ENCODE data around the gene FAM200C. TPM values are rescaled to one million over a fixed set of nuclear protein-coding genes. Genes with fewer than 3 reads are reported as not detected.

Gene FAM200C
- total and polyA plus RNA-seq, 8 donors: 0.29 to 7.2 (median 1.6) TPM

DNA sequence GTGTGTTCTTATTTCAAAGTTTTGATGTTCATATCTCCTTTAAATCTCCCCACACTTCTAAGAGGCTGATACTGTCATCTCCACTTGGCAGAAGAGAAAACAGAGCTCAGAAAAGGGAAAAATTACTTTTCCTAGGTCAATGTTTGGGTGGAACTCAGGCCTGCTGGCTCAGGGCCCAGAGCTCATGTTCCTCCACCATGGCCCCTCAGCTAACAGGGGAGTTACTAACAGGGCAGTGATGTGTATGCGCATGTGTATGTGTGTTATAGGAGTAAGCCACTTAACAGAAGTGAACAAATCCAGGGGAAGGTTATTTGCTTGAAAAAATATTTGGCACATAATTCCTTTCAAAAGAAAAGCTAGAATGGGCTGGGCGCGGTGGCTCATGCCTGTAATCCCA is 32.0 kb downstream of the FAM200C start:
- intact Hi-C loops (cut with DNase I; ENCODE audit: low total_unique reads): no loop called here
- Histone ChIP-seq H3K4me1 (peaks cover 0 to 19% (median 12%) of the 10 kb centered on the region in 4 donors), H3K4me3 (no peak overlapping the region), H3K36me3 (no peaks in the 10 kb centered on the region), H3K27ac (no peak overlapping the region), H3K9me3 (no peaks in the 10 kb centered on the region), H3K27me3 (peaks cover 0 to 28% (median 12%) of the 10 kb centered on the region in 3 donors)
- TF ChIP-seq EP300 (IDR thresholded peaks at IDR 0.05) (no peak), POLR2A (IDR thresholded peaks at IDR 0.05) (no peak), POLR2AphosphoS5 (IDR thresholded peaks at IDR 0.05) (no peak)
- TF ChIP-seq, protein P1, sequence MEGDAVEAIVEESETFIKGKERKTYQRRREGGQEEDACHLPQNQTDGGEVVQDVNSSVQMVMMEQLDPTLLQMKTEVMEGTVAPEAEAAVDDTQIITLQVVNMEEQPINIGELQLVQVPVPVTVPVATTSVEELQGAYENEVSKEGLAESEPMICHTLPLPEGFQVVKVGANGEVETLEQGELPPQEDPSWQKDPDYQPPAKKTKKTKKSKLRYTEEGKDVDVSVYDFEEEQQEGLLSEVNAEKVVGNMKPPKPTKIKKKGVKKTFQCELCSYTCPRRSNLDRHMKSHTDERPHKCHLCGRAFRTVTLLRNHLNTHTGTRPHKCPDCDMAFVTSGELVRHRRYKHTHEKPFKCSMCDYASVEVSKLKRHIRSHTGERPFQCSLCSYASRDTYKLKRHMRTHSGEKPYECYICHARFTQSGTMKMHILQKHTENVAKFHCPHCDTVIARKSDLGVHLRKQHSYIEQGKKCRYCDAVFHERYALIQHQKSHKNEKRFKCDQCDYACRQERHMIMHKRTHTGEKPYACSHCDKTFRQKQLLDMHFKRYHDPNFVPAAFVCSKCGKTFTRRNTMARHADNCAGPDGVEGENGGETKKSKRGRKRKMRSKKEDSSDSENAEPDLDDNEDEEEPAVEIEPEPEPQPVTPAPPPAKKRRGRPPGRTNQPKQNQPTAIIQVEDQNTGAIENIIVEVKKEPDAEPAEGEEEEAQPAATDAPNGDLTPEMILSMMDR (IDR thresholded peaks at IDR 0.05): no peak
- 95 to 99% (median 98%) methylated on average over 3 of the region's 3 CpGs for WGBS, 5 donors
- no peak for DNase-seq

DNA sequence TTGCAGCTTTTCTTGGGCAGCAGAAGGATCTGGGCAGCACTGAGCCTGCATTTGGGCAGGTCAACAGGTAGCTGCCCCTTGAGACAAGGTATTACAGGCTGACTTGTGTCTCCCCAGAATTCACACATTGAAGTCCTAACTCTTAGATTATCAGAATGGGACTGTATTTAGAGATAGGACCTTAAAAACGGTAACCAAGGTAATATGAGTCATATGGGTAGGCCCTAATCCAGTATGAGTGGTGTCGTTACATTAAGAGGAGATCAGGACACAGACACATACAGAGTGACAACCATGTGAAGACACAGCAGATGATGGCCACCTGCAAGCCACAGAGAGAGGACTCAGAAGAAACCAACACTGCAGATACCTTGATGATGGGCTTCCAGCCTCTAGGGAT is 32.6 kb downstream of the FAM200C start:
- Histone ChIP-seq H3K27ac (no peak overlapping the region), H3K36me3 (no peaks in the 10 kb centered on the region), H3K4me3 (no peak overlapping the region), H3K27me3 (peaks cover 0 to 28% (median 12%) of the 10 kb centered on the region in 3 donors), H3K4me1 (peaks cover 0 to 19% (median 12%) of the 10 kb centered on the region in 4 donors), H3K9me3 (no peaks in the 10 kb centered on the region)
- DNase-seq: no peak
- 53 to 69% (median 63%) methylated on average over 2 of the region's 2 CpGs for WGBS, 5 donors
- TF ChIP-seq, protein P1 (IDR thresholded peaks at IDR 0.05): no peak
- TF ChIP-seq POLR2A (IDR thresholded peaks at IDR 0.05) (no peak), POLR2AphosphoS5 (IDR thresholded peaks at IDR 0.05) (no peak), EP300 (IDR thresholded peaks at IDR 0.05) (no peak)
- intact Hi-C loops (cut with DNase I; ENCODE audit: low total_unique reads): no loop called here

DNA sequence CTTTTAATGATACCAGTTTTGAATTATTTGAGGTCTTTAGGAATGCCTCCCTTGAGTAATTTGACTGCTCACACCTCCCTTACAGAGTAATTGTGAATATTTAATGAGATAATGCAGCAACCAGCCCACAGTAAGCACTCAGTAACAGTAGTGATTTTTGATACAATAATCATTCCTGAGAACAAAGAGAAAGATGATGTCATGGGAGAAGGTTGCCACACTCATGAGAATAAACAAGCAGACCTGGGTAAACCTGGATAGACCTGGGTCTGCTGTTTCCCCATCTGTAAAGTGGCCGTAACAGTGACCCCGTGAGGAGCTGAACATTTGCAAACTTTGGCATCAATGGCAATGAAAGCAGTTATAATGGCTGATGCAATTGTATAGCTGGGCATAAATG is 33.6 kb downstream of the FAM200C start:
- TF ChIP-seq POLR2A (IDR thresholded peaks at IDR 0.05) (no peak), EP300 (IDR thresholded peaks at IDR 0.05) (no peak), POLR2AphosphoS5 (IDR thresholded peaks at IDR 0.05) (no peak)
- TF ChIP-seq, protein P1 (IDR thresholded peaks at IDR 0.05): no peak
- no peak for DNase-seq
- peaks cover 0 to 19% (median 12%) of the 10 kb centered on the region in 4 donors for H3K4me1 ChIP-seq
- intact Hi-C loops (cut with DNase I; ENCODE audit: low total_unique reads): no loop called here
- no peak overlapping the region for H3K27ac ChIP-seq
- no peak overlapping the region for H3K4me3 ChIP-seq
- no peaks in the 10 kb centered on the region for H3K36me3 ChIP-seq
- peaks cover 0 to 28% (median 12%) of the 10 kb centered on the region in 3 donors for H3K27me3 ChIP-seq
- WGBS, 5 donors: 91 to 97% (median 92%) methylated on average over 2 of the region's 2 CpGs
- no peaks in the 10 kb centered on the region for H3K9me3 ChIP-seq

DNA sequence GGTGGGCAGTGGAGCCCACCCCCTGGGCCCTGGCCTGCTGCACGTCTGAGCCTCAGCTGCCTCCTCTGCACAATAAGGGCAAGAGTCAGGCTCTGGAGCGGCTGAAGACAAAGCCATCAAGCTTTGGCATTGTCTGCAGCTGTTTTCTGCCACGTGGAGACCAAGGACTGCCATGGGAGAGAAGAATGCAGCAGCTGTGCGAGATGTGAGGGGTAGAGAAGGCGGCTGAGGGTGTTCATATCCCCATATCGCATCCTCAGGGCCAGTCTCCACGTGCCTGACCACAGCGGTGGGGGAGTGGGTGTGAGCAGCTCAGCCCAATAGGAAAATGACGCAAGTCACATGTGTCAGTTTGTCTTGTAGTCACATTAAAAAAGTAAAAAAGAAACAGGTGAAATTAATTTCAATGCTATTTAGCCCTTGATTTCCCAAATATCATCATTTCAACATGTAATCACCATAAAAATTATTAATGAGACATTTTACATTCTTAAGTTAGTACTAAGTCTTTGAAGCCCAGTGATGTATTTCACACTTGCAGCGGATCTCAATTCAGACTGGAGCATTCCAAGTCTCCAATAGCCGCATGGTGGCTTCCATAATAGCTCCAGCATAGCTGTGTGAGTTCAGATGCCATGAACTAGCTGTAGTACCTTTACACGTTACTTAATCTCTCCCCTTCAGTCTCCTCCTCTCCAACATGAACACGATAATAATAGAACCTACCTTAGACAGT is 36.0 kb downstream of the FAM200C start:
- H3K4me3 ChIP-seq: no peak overlapping the region
- 71 to 82% (median 72%) methylated on average over 13 of the region's 13 CpGs for WGBS, 5 donors
- H3K27me3 ChIP-seq: peaks cover 0 to 8% (median 0%) of the 10 kb centered on the region in 3 donors
- no peak for DNase-seq
- TF ChIP-seq POLR2A (IDR thresholded peaks at IDR 0.05) (no peak), EP300 (IDR thresholded peaks at IDR 0.05) (no peak), POLR2AphosphoS5 (IDR thresholded peaks at IDR 0.05) (no peak)
- TF ChIP-seq, protein P1 (IDR thresholded peaks at IDR 0.05): no peak
- H3K36me3 ChIP-seq: no peaks in the 10 kb centered on the region
- peak overlapping the region in 3 of 5 donors; percentile 23 to 65 (median 52) for H3K27ac ChIP-seq
- H3K9me3 ChIP-seq: no peaks in the 10 kb centered on the region
- intact Hi-C loops (cut with DNase I; ENCODE audit: low total_unique reads): no loop called here
- H3K4me1 ChIP-seq: peaks cover 0 to 22% (median 13%) of the 10 kb centered on the region in 4 donors
